ENCODE results near the gene MRPL11. TPM values are rescaled to one million over a fixed set of nuclear protein-coding genes. Genes with fewer than 3 reads are reported as not detected.
A peak's percentile ranks its signal among the peaks of the same experiment; 100 is the strongest.

MRPL11 gene
- total RNA-seq, 1 donor from 2014 or later: 62.6 TPM

- H3K27me3 Mint-ChIP-seq: peaks cover 49% of the 10 kb centered on the region
- POLR2A ChIA-PET: interaction anchor here (0.6 to 0.9 kb wide), 2 partner anchors 11 to 56 kb away, joined by 3 to 5 read pairs; no protein-coding TSS in a partner anchor
- intact Hi-C loops (cut with micrococcal nuclease): no loop called here
- DNase-seq (no peak), ATAC-seq (ENCODE audit: low read depth) (no peak)
- H3K4me1 Mint-ChIP-seq: peaks cover 4% of the 10 kb centered on the region
- H3K4me3 Mint-ChIP-seq: no peak overlapping the region
- no peaks in the 10 kb centered on the region for H3K36me3 Mint-ChIP-seq (ENCODE audit: low read depth)
- no peaks in the 10 kb centered on the region for H3K9me3 Mint-ChIP-seq
- CTCF ChIA-PET: interaction anchor here (2.0 to 5.4 kb wide), 2 partner anchors 29 to 69 kb away, joined by 9 to 27 read pairs; partner anchors contain the start of genes DPP3 and MRPL11
- H3K27ac Mint-ChIP-seq: no peak overlapping the region
- no peak for TF ChIP-seq CTCF (IDR thresholded peaks at IDR 0.05)
Measured at GRCh38 chr11:66410191-66410590, 28.5 kb downstream of the MRPL11 start.

GRCh38 chr11:66409226-66409625 lies 29.4 kb downstream of the MRPL11 start:
- intact Hi-C loops (cut with micrococcal nuclease): loop anchor here (2.0 kb wide), 1 partner anchor 474 kb away; no protein-coding TSS in a partner anchor

GRCh38 chr11:66408488-66409214 lies 30.0 kb downstream of the MRPL11 start:
- peak overlapping the region; percentile 73 for H3K4me3 Mint-ChIP-seq
- H3K4me1 Mint-ChIP-seq: peaks cover 4% of the 10 kb centered on the region
- peak; percentile 96 for TF ChIP-seq CTCF (IDR thresholded peaks at IDR 0.05)
- ChIA-PET CTCF (interaction anchor here (0.7 to 5.4 kb wide), 9 partner anchors 9 to 269 kb away, joined by 3 to 27 read pairs (median 9); partner anchors contain the start of genes BBS1, DPP3, MRPL11 and NPAS4), POLR2A (interaction anchor here (0.8 to 1.6 kb wide), 5 partner anchors 9 to 70 kb away, joined by 3 to 5 read pairs (median 4); partner anchors contain the start of gene MRPL11)
- intact Hi-C loops (cut with micrococcal nuclease): loop anchor here (1.0 to 2.0 kb wide), 8 partner anchors 22 to 474 kb away; partner anchors contain the start of genes ACTN3 and ZDHHC24
- H3K36me3 Mint-ChIP-seq (ENCODE audit: low read depth): no peaks in the 10 kb centered on the region
- ATAC-seq (ENCODE audit: low read depth): peak; percentile 92
- H3K9me3 Mint-ChIP-seq: no peaks in the 10 kb centered on the region
- no peak overlapping the region for H3K27ac Mint-ChIP-seq
- H3K27me3 Mint-ChIP-seq: peaks cover 44% of the 10 kb centered on the region
- DNase-seq: peak; percentile 88

More at GRCh38 chr11:66409226-66409625, 29.4 kb downstream of the MRPL11 start:
- CTCF ChIA-PET: interaction anchor here (0.7 to 5.4 kb wide), 9 partner anchors 8 to 269 kb away, joined by 3 to 27 read pairs (median 9); partner anchors contain the start of genes BBS1, DPP3, MRPL11 and NPAS4
- Mint-ChIP-seq H3K27ac (no peak overlapping the region), H3K27me3 (peaks cover 48% of the 10 kb centered on the region), H3K36me3 (ENCODE audit: low read depth) (no peaks in the 10 kb centered on the region), H3K9me3 (no peaks in the 10 kb centered on the region), H3K4me1 (peaks cover 4% of the 10 kb centered on the region), H3K4me3 (no peak overlapping the region)
- POLR2A ChIA-PET: interaction anchor here (0.6 to 1.6 kb wide), 6 partner anchors 8 to 70 kb away, joined by 3 to 5 read pairs (median 4); partner anchors contain the start of gene MRPL11
- TF ChIP-seq CTCF (IDR thresholded peaks at IDR 0.05): no peak
- ATAC-seq (ENCODE audit: low read depth) (no peak), DNase-seq (no peak)

- Mint-ChIP-seq H3K9me3 (no peaks in the 10 kb centered on the region), H3K36me3 (ENCODE audit: low read depth) (no peaks in the 10 kb centered on the region), H3K4me3 (no peak overlapping the region), H3K27me3 (peaks cover 36% of the 10 kb centered on the region), H3K27ac (no peak overlapping the region), H3K4me1 (peaks cover 4% of the 10 kb centered on the region)
- TF ChIP-seq CTCF (IDR thresholded peaks at IDR 0.05): no peak
- ATAC-seq (ENCODE audit: low read depth): no peak
- ChIA-PET CTCF (interaction anchor here (0.7 to 5.4 kb wide), 8 partner anchors 10 to 271 kb away, joined by 3 to 27 read pairs (median 6); partner anchors contain the start of genes DPP3, MRPL11 and RBM4B), POLR2A (no interaction called here)
- intact Hi-C loops (cut with micrococcal nuclease): loop anchor here (1.0 to 2.0 kb wide), 8 partner anchors 23 to 475 kb away; partner anchors contain the start of genes ACTN3 and ZDHHC24
- no peak for DNase-seq
Measured at GRCh38 chr11:66407651-66408050, 31.0 kb downstream of the MRPL11 start.

- DNase-seq: no peak
- CTCF ChIA-PET: no interaction called here
- POLR2A ChIA-PET: no interaction called here
- Mint-ChIP-seq H3K4me3 (no peak overlapping the region), H3K27ac (no peak overlapping the region), H3K36me3 (ENCODE audit: low read depth) (no peaks in the 10 kb centered on the region), H3K4me1 (peaks cover 6% of the 10 kb centered on the region), H3K27me3 (peaks cover 8% of the 10 kb centered on the region), H3K9me3 (no peaks in the 10 kb centered on the region)
- no peak for TF ChIP-seq CTCF (IDR thresholded peaks at IDR 0.05)
- ATAC-seq (ENCODE audit: low read depth): no peak
- intact Hi-C loops (cut with micrococcal nuclease): no loop called here
Measured at GRCh38 chr11:66393954-66394353, 44.7 kb downstream of the MRPL11 start.

Measured in activated B cell treated with CpG ODN at 0.5 μM for 24 hours (primary cell).